Osteoblast (primary cell): ENCODE results near the gene SOWAHC. TPM values are rescaled to one million over a fixed set of nuclear protein-coding genes. Genes with fewer than 3 reads are reported as not detected.

Experiments used
- DNase-seq: peaks from one replicate; pipeline ENCODE4 v3.0.0; 2011; ENCODE audit warnings: low spot score, mixed read lengths; ENCODE audit not compliant: insufficient read length; ENCODE audit errors: missing footprints
- H2AFZ ChIP-seq: 2 replicates; pipeline ENCODE4 v1.6.0; 2011; ENCODE audit warnings: mild to moderate bottlenecking, low read length
- H3K27ac ChIP-seq: 2 replicates; pipeline ENCODE4 v1.5.1; 2011; ENCODE audit warnings: mild to moderate bottlenecking, low read depth, low read length, moderate library complexity
- H3K27me3 ChIP-seq: 2 replicates; pipeline ENCODE4 v1.6.0; 2012; ENCODE audit warnings: mild to moderate bottlenecking, control low read depth, inconsistent platforms, low read length, moderate library complexity; ENCODE audit not compliant: insufficient read depth
- H3K36me3 ChIP-seq: 2 replicates; pipeline ENCODE4 v1.5.1; 2011; ENCODE audit warnings: mild to moderate bottlenecking, low read length, control low read depth, moderate library complexity; ENCODE audit not compliant: insufficient read depth
- H3K4me1 ChIP-seq: 2 replicates; pipeline ENCODE4 v1.5.1; 2011; ENCODE audit warnings: mild to moderate bottlenecking, low read length, control low read depth, moderate library complexity; ENCODE audit not compliant: insufficient read depth
- H3K4me2 ChIP-seq: 2 replicates; pipeline ENCODE4 v1.6.0; 2011; ENCODE audit warnings: mild to moderate bottlenecking, low read length; ENCODE audit not compliant: insufficient read depth
- H3K4me3 ChIP-seq: fragments of 200-600 bp; sonication (generic); 3 replicates; pipeline ENCODE4 v1.5.1; 2012; ENCODE audit warnings: mild to moderate bottlenecking, low read length, inconsistent platforms; ENCODE audit not compliant: insufficient read depth
- H3K79me2 ChIP-seq: 2 replicates; pipeline ENCODE4 v1.6.0; 2012; ENCODE audit warnings: mild to moderate bottlenecking, low read length, control low read depth, inconsistent platforms; ENCODE audit not compliant: insufficient read depth
- H3K9me3 ChIP-seq: 2 replicates; pipeline ENCODE4 v1.5.1; 2011; ENCODE audit warnings: low read depth, low read length, control low read depth
- H4K20me1 ChIP-seq: 2 replicates; pipeline ENCODE4 v1.6.0; 2012; ENCODE audit warnings: mild to moderate bottlenecking, low read length, control low read depth; ENCODE audit not compliant: insufficient read depth
- CTCF ChIP-seq: IDR thresholded peaks from 2 replicates; pipeline ENCODE4 v1.5.1; 2011; ENCODE audit warnings: mild to moderate bottlenecking, low read depth, low read length, moderate library complexity; ENCODE audit errors: extremely low read depth
- total RNA-seq: library from RNA; depleted of rRNA; stranded (reverse); fragments of >200 nt; gene quantifications from 2 replicates; pipeline ENCODE4 v1.2.3, GENCODE V29; 2012

SOWAHC gene
- total RNA-seq, 1 donor: 17.7 TPM

GRCh38 chr2:109616184-109616583 lies 2.0 kb downstream of the SOWAHC start:
- peaks cover 27% of the 10 kb centered on the region for H3K4me1 ChIP-seq

GRCh38 chr2:109619032-109619615 lies 5.0 kb downstream of the SOWAHC start:
- no peak overlapping the region for H2AFZ ChIP-seq
- peaks cover 3% of the 10 kb centered on the region for H3K27me3 ChIP-seq
- TF ChIP-seq CTCF: no peak
- H3K36me3 ChIP-seq: no peaks in the 10 kb centered on the region
- H3K4me3 ChIP-seq: no peak overlapping the region
- H3K27ac ChIP-seq: no peak overlapping the region
- H3K9me3 ChIP-seq: no peaks in the 10 kb centered on the region
- peaks cover 21% of the 10 kb centered on the region for H3K79me2 ChIP-seq
- peaks cover 13% of the 10 kb centered on the region for H3K4me1 ChIP-seq
- H3K4me2 ChIP-seq: no peak overlapping the region
- DNase-seq: no peak
- H4K20me1 ChIP-seq: peaks cover 16% of the 10 kb centered on the region

More at GRCh38 chr2:109616184-109616583, 2.0 kb downstream of the SOWAHC start:
- H3K27me3 ChIP-seq: no peaks in the 10 kb centered on the region
- peak overlapping the region; percentile 86 for H3K4me2 ChIP-seq
- H2AFZ ChIP-seq: no peak overlapping the region
- peaks cover 41% of the 10 kb centered on the region for H3K79me2 ChIP-seq
- no peak for TF ChIP-seq CTCF
- DNase-seq: no peak
- no peaks in the 10 kb centered on the region for H3K9me3 ChIP-seq
- H3K27ac ChIP-seq: no peak overlapping the region
- no peaks in the 10 kb centered on the region for H3K36me3 ChIP-seq
- peak overlapping the region; percentile 88 for H3K4me3 ChIP-seq
- H4K20me1 ChIP-seq: peaks cover 16% of the 10 kb centered on the region

- H3K27ac ChIP-seq: no peak overlapping the region
These were observed 9.1 kb downstream of the SOWAHC start for GRCh38 chr2:109623297-109623696.

GRCh38 chr2:109623923-109624322 lies 9.8 kb downstream of the SOWAHC start:
- peaks cover 3% of the 10 kb centered on the region for H3K27me3 ChIP-seq
- TF ChIP-seq CTCF: no peak

More at GRCh38 chr2:109623297-109623696, 9.1 kb downstream of the SOWAHC start:
- no peaks in the 10 kb centered on the region for H3K4me1 ChIP-seq
- TF ChIP-seq CTCF: no peak
- H3K36me3 ChIP-seq: no peaks in the 10 kb centered on the region
- peaks cover 3% of the 10 kb centered on the region for H3K27me3 ChIP-seq
- no peak overlapping the region for H2AFZ ChIP-seq
- H3K4me3 ChIP-seq: no peak overlapping the region
- no peaks in the 10 kb centered on the region for H3K9me3 ChIP-seq
- no peak for DNase-seq
- no peaks in the 10 kb centered on the region for H3K79me2 ChIP-seq
- H4K20me1 ChIP-seq: no peaks in the 10 kb centered on the region
- no peak overlapping the region for H3K4me2 ChIP-seq

More at GRCh38 chr2:109623923-109624322, 9.8 kb downstream of the SOWAHC start:
- no peaks in the 10 kb centered on the region for H3K4me1 ChIP-seq
- no peaks in the 10 kb centered on the region for H3K79me2 ChIP-seq
- H3K27ac ChIP-seq: no peak overlapping the region
- DNase-seq: no peak
- H4K20me1 ChIP-seq: no peaks in the 10 kb centered on the region
- H3K36me3 ChIP-seq: no peaks in the 10 kb centered on the region
- no peak overlapping the region for H2AFZ ChIP-seq
- H3K4me2 ChIP-seq: no peak overlapping the region
- no peak overlapping the region for H3K4me3 ChIP-seq
- H3K9me3 ChIP-seq: no peaks in the 10 kb centered on the region
